Neuronal stem cell (in vitro differentiated cells): ENCODE measurements around the gene BMPR1A.

ENCODE experiments used
- DNase-seq: peaks from one replicate; pipeline ENCODE4 v3.0.0-alpha.2; 2013; ENCODE audit warnings: low spot score
- H2AFZ ChIP-seq: one replicate; pipeline ENCODE4 v1.6.1; 2013; ENCODE audit warnings: mild to moderate bottlenecking, low read length, inconsistent platforms
- H2AK5ac ChIP-seq: 2 replicates; pipeline ENCODE4 v1.6.1; 2013; ENCODE audit warnings: low read depth, mild to moderate bottlenecking, inconsistent platforms, low read length, moderate library complexity, mixed read lengths
- H2BK120ac ChIP-seq: 2 replicates; pipeline ENCODE4 v1.6.1; 2013; ENCODE audit warnings: low read depth, mild to moderate bottlenecking, inconsistent platforms, low read length, moderate library complexity, mixed read lengths
- H2BK12ac ChIP-seq: one replicate; pipeline ENCODE4 v1.6.1; 2013; ENCODE audit warnings: low read length, inconsistent platforms
- H2BK15ac ChIP-seq: 2 replicates; pipeline ENCODE4 v1.6.1; 2013; ENCODE audit warnings: mild to moderate bottlenecking, low read length, inconsistent platforms, mixed read lengths
- H2BK5ac ChIP-seq: one replicate; pipeline ENCODE4 v1.6.1; 2013; ENCODE audit warnings: inconsistent platforms, mild to moderate bottlenecking, low read length, moderate library complexity
- H3K14ac ChIP-seq: one replicate; pipeline ENCODE4 v1.6.1; 2013; ENCODE audit warnings: low read length, inconsistent platforms
- H3K18ac ChIP-seq: 2 replicates; pipeline ENCODE4 v1.6.1; 2013; ENCODE audit warnings: low read length, inconsistent platforms
- H3K23ac ChIP-seq: 2 replicates; pipeline ENCODE4 v1.6.1; 2013; ENCODE audit warnings: low read depth, mild to moderate bottlenecking, mixed read lengths, low read length, inconsistent platforms; ENCODE audit not compliant: poor library complexity
- H3K27ac ChIP-seq: replicated peaks from 3 replicates; pipeline ENCODE4 v1.5.1; 2013; ENCODE audit warnings: low read length, inconsistent platforms
- H3K27me3 ChIP-seq, 3 experiments: 2 replicates each; pipeline ENCODE4 v1.6.1; 2013; ENCODE audit warnings: low read length in 3 of 3, mild to moderate bottlenecking in 2 of 3, inconsistent platforms in 1 of 3, low read depth in 1 of 3, mixed read lengths in 1 of 3, moderate library complexity in 1 of 3; ENCODE audit not compliant: control insufficient read depth in 3 of 3, insufficient read depth in 3 of 3
- H3K36me3 ChIP-seq, 2 donors: replicated peaks in 1 of 2; 2 replicates each; pipeline ENCODE4 v1.6.1; 2013; ENCODE audit warnings: low read length in 2 of 2; ENCODE audit not compliant: control insufficient read depth in 2 of 2, insufficient read depth in 2 of 2
- H3K4ac ChIP-seq: 2 replicates; pipeline ENCODE4 v1.6.1; 2013; ENCODE audit warnings: inconsistent platforms, mild to moderate bottlenecking, low read length, moderate library complexity
- H3K4me1 ChIP-seq, 2 donors: 1 replicate in 1 of 2; 2 replicates in 1 of 2; pipeline ENCODE4 v1.6.1; 2013; ENCODE audit warnings: low read length in 2 of 2, low read depth in 1 of 2; ENCODE audit not compliant: control insufficient read depth in 2 of 2, insufficient read depth in 1 of 2
- H3K4me2 ChIP-seq: one replicate; pipeline ENCODE4 v1.6.1; 2013; ENCODE audit warnings: mild to moderate bottlenecking, low read length, inconsistent platforms; ENCODE audit not compliant: insufficient read depth, poor library complexity, severe bottlenecking
- H3K4me3 ChIP-seq, 2 donors: 2 replicates each; pipeline ENCODE4 v1.5.1; 2013; ENCODE audit warnings: low read length in 2 of 2, mild to moderate bottlenecking in 2 of 2, inconsistent platforms in 1 of 2, moderate library complexity in 1 of 2
- H3K79me1 ChIP-seq: one replicate; pipeline ENCODE4 v1.6.1; 2013; ENCODE audit warnings: low read depth, mild to moderate bottlenecking, inconsistent platforms, low read length, moderate library complexity
- H3K9ac ChIP-seq: one replicate; pipeline ENCODE4 v1.6.1; 2013; ENCODE audit warnings: mild to moderate bottlenecking, low read depth, low read length, inconsistent platforms; ENCODE audit not compliant: poor library complexity
- H3K9me3 ChIP-seq, 2 donors: replicated peaks in 1 of 2; 2 replicates each; pipeline versions ENCODE3 to v1.6.1; 2013; ENCODE audit warnings: low read length in 2 of 2, mild to moderate bottlenecking in 2 of 2, inconsistent platforms in 1 of 2, low read depth in 1 of 2, mixed read lengths in 1 of 2, moderate library complexity in 1 of 2; ENCODE audit not compliant: control insufficient read depth in 2 of 2, insufficient read depth in 1 of 2
- H4K8ac ChIP-seq: one replicate; pipeline ENCODE4 v1.6.1; 2013; ENCODE audit warnings: low read depth, mild to moderate bottlenecking, inconsistent platforms, low read length, moderate library complexity
- H4K91ac ChIP-seq: one replicate; pipeline ENCODE4 v1.6.1; 2013; ENCODE audit warnings: low read length, low read depth, mild to moderate bottlenecking, inconsistent platforms; ENCODE audit not compliant: poor library complexity
- WGBS, 2 donors: extraction: QIAGEN DNeasy Blood & Tissue Kit; methylation state at CpG; one replicate each; pipeline ENCODE4 v1.1.7; 2013; ENCODE audit warnings: missing lambda C conversion rate in 2 of 2, mixed read lengths in 1 of 2; ENCODE audit not compliant: insufficient read length in 2 of 2, insufficient replicate concordance in 1 of 2; ENCODE audit errors: extremely low coverage in 2 of 2; 5-methylcytosine and 5-hydroxymethylcytosine counted together

The BMPR1A gene

GRCh38 chr10:86752311-86752710 is 4.1 kb upstream of the BMPR1A start:
- no peak overlapping the region for H3K4ac ChIP-seq
- H3K4me2 ChIP-seq, result no peak overlapping the region
- peaks cover 2 to 15% of the 10 kb centered on the region in 2 donors for H3K36me3 ChIP-seq
- no peak overlapping the region for H3K23ac ChIP-seq
- DNase-seq, result no peak
- peak overlapping the region; percentile 25 for H3K27ac ChIP-seq
- no peak overlapping the region for H4K8ac ChIP-seq
- H2AFZ ChIP-seq, result no peak overlapping the region
- no peak overlapping the region for H3K18ac ChIP-seq
- no peak overlapping the region for H3K14ac ChIP-seq
- H2BK12ac ChIP-seq, result no peak overlapping the region
- H2BK15ac ChIP-seq, result no peak overlapping the region
- H3K27me3 ChIP-seq, result no peaks in the 10 kb centered on the region
- H3K4me3 ChIP-seq, result no peak overlapping the region
- H4K91ac ChIP-seq, result no peak overlapping the region
- no peak overlapping the region for H3K9ac ChIP-seq
- peaks cover 2% of the 10 kb centered on the region for H3K79me1 ChIP-seq
- H2BK120ac ChIP-seq, result no peak overlapping the region
- H2BK5ac ChIP-seq, result no peak overlapping the region
- no peak overlapping the region for H2AK5ac ChIP-seq
- peaks cover 0 to 11% of the 10 kb centered on the region in 2 donors for H3K9me3 ChIP-seq
- peaks cover 8 to 11% of the 10 kb centered on the region in 2 donors for H3K4me1 ChIP-seq
- WGBS, 2 donors, result no CpG with 5 or more reads among the region's 4 CpGs

GRCh38 chr10:86753051-86753450 is 3.4 kb upstream of the BMPR1A start:
- H2AK5ac ChIP-seq, result no peak overlapping the region
- no peak overlapping the region for H2BK5ac ChIP-seq
- DNase-seq, result no peak
- H3K14ac ChIP-seq, result no peak overlapping the region
- H3K36me3 ChIP-seq, result peaks cover 2 to 15% of the 10 kb centered on the region in 2 donors
- H4K8ac ChIP-seq, result no peak overlapping the region
- H3K23ac ChIP-seq, result no peak overlapping the region
- no peak overlapping the region for H3K18ac ChIP-seq
- no peak overlapping the region for H2BK12ac ChIP-seq
- H4K91ac ChIP-seq, result no peak overlapping the region
- H2AFZ ChIP-seq, result no peak overlapping the region
- H3K4me3 ChIP-seq, result no peak overlapping the region
- H3K4ac ChIP-seq, result no peak overlapping the region
- peaks cover 0 to 11% of the 10 kb centered on the region in 2 donors for H3K9me3 ChIP-seq
- no peaks in the 10 kb centered on the region for H3K27me3 ChIP-seq
- no peak overlapping the region for H2BK120ac ChIP-seq
- H3K9ac ChIP-seq, result no peak overlapping the region
- no peak overlapping the region for H3K27ac ChIP-seq
- no CpG with 5 or more reads among the region's 2 CpGs for WGBS, 2 donors
- no peak overlapping the region for H2BK15ac ChIP-seq
- H3K4me2 ChIP-seq, result no peak overlapping the region
- H3K4me1 ChIP-seq, result peaks cover 5 to 8% of the 10 kb centered on the region in 2 donors
- peaks cover 2% of the 10 kb centered on the region for H3K79me1 ChIP-seq

GRCh38 chr10:86753638-86754434 is 2.6 kb upstream of the BMPR1A start:
- DNase-seq, result no peak
- no peak overlapping the region for H3K27ac ChIP-seq
- WGBS, 2 donors, result no CpG with 5 or more reads among the region's 12 CpGs

GRCh38 chr10:86755454-86755739 is 1.0 kb upstream of the BMPR1A start:
- no CpG with 5 or more reads among the region's 9 CpGs for whole genome bisulfite sequencing, 2 donors
- no peaks in the 10 kb centered on the region for H3K27me3 ChIP-seq

More at GRCh38 chr10:86753638-86754434, 2.6 kb upstream of the BMPR1A start:
- no peak overlapping the region for H3K14ac ChIP-seq
- no peaks in the 10 kb centered on the region for H3K27me3 ChIP-seq
- H2AK5ac ChIP-seq, result no peak overlapping the region
- H4K91ac ChIP-seq, result no peak overlapping the region
- H3K9me3 ChIP-seq, result peaks cover 0 to 14% of the 10 kb centered on the region in 2 donors
- H2BK15ac ChIP-seq, result no peak overlapping the region
- H3K4ac ChIP-seq, result no peak overlapping the region
- H3K23ac ChIP-seq, result no peak overlapping the region
- no peak overlapping the region for H2BK5ac ChIP-seq
- peaks cover 2% of the 10 kb centered on the region for H3K79me1 ChIP-seq
- no peak overlapping the region for H4K8ac ChIP-seq
- H2BK12ac ChIP-seq, result no peak overlapping the region
- H3K36me3 ChIP-seq, result peaks cover 2 to 15% of the 10 kb centered on the region in 2 donors
- no peak overlapping the region for H2BK120ac ChIP-seq
- H3K4me3 ChIP-seq, result no peak overlapping the region
- peaks cover 2 to 8% of the 10 kb centered on the region in 2 donors for H3K4me1 ChIP-seq
- no peak overlapping the region for H2AFZ ChIP-seq
- H3K18ac ChIP-seq, result no peak overlapping the region
- H3K4me2 ChIP-seq, result no peak overlapping the region
- no peak overlapping the region for H3K9ac ChIP-seq

More at GRCh38 chr10:86755454-86755739, 1.0 kb upstream of the BMPR1A start:
- no peak overlapping the region for H4K8ac ChIP-seq
- no peak overlapping the region for H3K14ac ChIP-seq
- peaks cover 2 to 8% of the 10 kb centered on the region in 2 donors for H3K4me1 ChIP-seq
- H3K4ac ChIP-seq, result no peak overlapping the region
- peak overlapping the region; percentile 99 for H3K18ac ChIP-seq
- no peak overlapping the region for H2AK5ac ChIP-seq
- peak overlapping the region; percentile 46 for H2BK5ac ChIP-seq
- peak overlapping the region; percentile 94 for H3K27ac ChIP-seq
- H2BK15ac ChIP-seq, result no peak overlapping the region
- H3K23ac ChIP-seq, result peak overlapping the region; percentile 86
- H3K79me1 ChIP-seq, result peaks cover 2% of the 10 kb centered on the region
- H3K9ac ChIP-seq, result no peak overlapping the region
- H3K36me3 ChIP-seq, result peaks cover 2 to 18% of the 10 kb centered on the region in 2 donors
- peak overlapping the region; percentile 58 to 93 for H3K4me3 ChIP-seq
- H2AFZ ChIP-seq, result peak overlapping the region; percentile 90
- H2BK12ac ChIP-seq, result no peak overlapping the region
- H3K9me3 ChIP-seq, result peaks cover 0 to 20% of the 10 kb centered on the region in 2 donors
- H2BK120ac ChIP-seq, result no peak overlapping the region
- no peak for DNase-seq
- peak overlapping the region; percentile 78 for H3K4me2 ChIP-seq
- H4K91ac ChIP-seq, result no peak overlapping the region
